Nephron (organoid): Measurements from ENCODE around the gene MN1.
A peak's percentile ranks its signal among the peaks of the same experiment; 100 is the strongest.
"Not testable (repeated sequence)": the region's sequence is repeated elsewhere in the genome, so short reads cannot be mapped to it uniquely, and the experiment has no call there.

ENCODE experiments used
- H3K27ac Mint-ChIP-seq, 3 experiments: 2 replicates each; pipeline ENCODE4 v1.8.0; 2020; ENCODE audit warnings: mixed read lengths in 3 of 3, mild to moderate bottlenecking in 2 of 3, moderate library complexity in 1 of 3
- H3K27me3 Mint-ChIP-seq: 2 replicates; pipeline ENCODE4 v1.8.0; 2021; ENCODE audit warnings: low read depth, mild to moderate bottlenecking, moderate library complexity, mixed read lengths
- H3K36me3 Mint-ChIP-seq: 2 replicates; pipeline ENCODE4 v1.8.0; 2020; ENCODE audit warnings: low read depth, mixed read lengths
- H3K4me1 Mint-ChIP-seq: 2 replicates; pipeline ENCODE4 v1.8.0; 2020; ENCODE audit warnings: mixed read lengths
- H3K4me3 Mint-ChIP-seq, 3 experiments: 2 replicates each; pipeline ENCODE4 v1.8.0; 2020; ENCODE audit warnings: mild to moderate bottlenecking in 3 of 3, mixed read lengths in 3 of 3, moderate library complexity in 2 of 3
- H3K9me3 Mint-ChIP-seq: 2 replicates; pipeline ENCODE4 v1.8.0; 2020; ENCODE audit warnings: mixed read lengths
- CTCF ChIP-seq, 3 experiments: fragments of 200-600 bp; sonication (generic); IDR thresholded peaks; one replicate each; pipeline ENCODE4 v1.5.0; 2021; ENCODE audit warnings: antibody characterized with exemption in 3 of 3; ENCODE audit not compliant: unreplicated experiment in 3 of 3

The MN1 gene

GRCh38 chr22:27748751-27749191 is 52.8 kb downstream of the MN1 start:
- H3K36me3 Mint-ChIP-seq = peaks cover 12% of the 10 kb centered on the region
- peak overlapping the region in 2 of 3 experiments; percentile 30 to 40 for H3K4me3 Mint-ChIP-seq
- TF ChIP-seq CTCF (IDR thresholded peaks at IDR 0.05; ENCODE audit: unreplicated experiment in 3 of 3) = no peak
- H3K4me1 Mint-ChIP-seq = peaks cover 50% of the 10 kb centered on the region
- peaks cover 32% of the 10 kb centered on the region for H3K27me3 Mint-ChIP-seq
- H3K27ac Mint-ChIP-seq = peak overlapping the region; percentile 89 to 98 (median 96)
- no peaks in the 10 kb centered on the region for H3K9me3 Mint-ChIP-seq

GRCh38 chr22:27748349-27748748 is 53.2 kb downstream of the MN1 start:
- H3K4me1 Mint-ChIP-seq = peaks cover 49% of the 10 kb centered on the region
- no peaks in the 10 kb centered on the region for H3K9me3 Mint-ChIP-seq
- H3K4me3 Mint-ChIP-seq = peak overlapping the region in 2 of 3 experiments; percentile 30 to 40
- H3K27ac Mint-ChIP-seq = peak overlapping the region; percentile 50 to 98 (median 96)
- H3K36me3 Mint-ChIP-seq = peaks cover 12% of the 10 kb centered on the region
- no peak for TF ChIP-seq CTCF (IDR thresholded peaks at IDR 0.05; ENCODE audit: unreplicated experiment in 3 of 3)
- peaks cover 36% of the 10 kb centered on the region for H3K27me3 Mint-ChIP-seq

GRCh38 chr22:27747396-27748221 is 53.9 kb downstream of the MN1 start:
- TF ChIP-seq CTCF (IDR thresholded peaks at IDR 0.05; ENCODE audit: unreplicated experiment in 3 of 3) = no peak
- Mint-ChIP-seq H3K9me3 (no peaks in the 10 kb centered on the region), H3K4me3 (no peak overlapping the region), H3K4me1 (peaks cover 49% of the 10 kb centered on the region), H3K27me3 (peaks cover 44% of the 10 kb centered on the region), H3K27ac (peak overlapping the region in 2 of 3 experiments; percentile 29 to 98), H3K36me3 (peaks cover 12% of the 10 kb centered on the region)

GRCh38 chr22:27746918-27747317 is 54.6 kb downstream of the MN1 start:
- Mint-ChIP-seq H3K27ac (no peak overlapping the region), H3K27me3 (peaks cover 51% of the 10 kb centered on the region), H3K4me3 (no peak overlapping the region), H3K9me3 (peaks cover 2% of the 10 kb centered on the region), H3K36me3 (peaks cover 11% of the 10 kb centered on the region), H3K4me1 (peaks cover 43% of the 10 kb centered on the region)
- no peak for TF ChIP-seq CTCF (IDR thresholded peaks at IDR 0.05; ENCODE audit: unreplicated experiment in 3 of 3)

- Mint-ChIP-seq H3K9me3 (peaks cover 7% of the 10 kb centered on the region), H3K36me3 (peaks cover 13% of the 10 kb centered on the region), H3K27ac (no peak overlapping the region), H3K4me3 (no peak overlapping the region), H3K27me3 (peaks cover 57% of the 10 kb centered on the region), H3K4me1 (peaks cover 36% of the 10 kb centered on the region)
- TF ChIP-seq CTCF (IDR thresholded peaks at IDR 0.05; ENCODE audit: unreplicated experiment in 3 of 3) = no peak
Measured at GRCh38 chr22:27745809-27746208, 55.7 kb downstream of the MN1 start.

- no peak for TF ChIP-seq CTCF (IDR thresholded peaks at IDR 0.05; ENCODE audit: unreplicated experiment in 3 of 3)
- H3K27ac Mint-ChIP-seq = no peak overlapping the region
- H3K27me3 Mint-ChIP-seq = peaks cover 57% of the 10 kb centered on the region
- peaks cover 29% of the 10 kb centered on the region for H3K4me1 Mint-ChIP-seq
- peaks cover 9% of the 10 kb centered on the region for H3K36me3 Mint-ChIP-seq
- H3K9me3 Mint-ChIP-seq = peaks cover 12% of the 10 kb centered on the region
- H3K4me3 Mint-ChIP-seq = no peak overlapping the region
Measured at GRCh38 chr22:27745154-27745553, 56.4 kb downstream of the MN1 start.

GRCh38 chr22:27744078-27744477 is 57.5 kb downstream of the MN1 start:
- not testable (repeated sequence) for H3K27ac Mint-ChIP-seq, H3K36me3 Mint-ChIP-seq, H3K4me3 Mint-ChIP-seq
- H3K27me3 Mint-ChIP-seq = peaks cover 61% of the 10 kb centered on the region
- H3K9me3 Mint-ChIP-seq = peaks cover 20% of the 10 kb centered on the region
- peaks cover 19% of the 10 kb centered on the region for H3K4me1 Mint-ChIP-seq
